NB4 (cell line): ENCODE data around the gene TLN1.

Source experiments
- MYC ChIP-seq: IDR thresholded peaks from 2 replicates; pipeline ENCODE4 v1.6.1; 2011; ENCODE audit warnings: low read depth, low read length
- POLR2A ChIP-seq: IDR thresholded peaks from 2 replicates; pipeline ENCODE4 v1.6.1; 2011; ENCODE audit warnings: mild to moderate bottlenecking; ENCODE audit not compliant: insufficient read length; ENCODE audit errors: extremely low read depth
- TF ChIP-seq, protein P1 (sequence below): IDR thresholded peaks from one replicate; pipeline ENCODE4 v1.5.1; 2012; ENCODE audit warnings: low read depth, low read length

DNA sequence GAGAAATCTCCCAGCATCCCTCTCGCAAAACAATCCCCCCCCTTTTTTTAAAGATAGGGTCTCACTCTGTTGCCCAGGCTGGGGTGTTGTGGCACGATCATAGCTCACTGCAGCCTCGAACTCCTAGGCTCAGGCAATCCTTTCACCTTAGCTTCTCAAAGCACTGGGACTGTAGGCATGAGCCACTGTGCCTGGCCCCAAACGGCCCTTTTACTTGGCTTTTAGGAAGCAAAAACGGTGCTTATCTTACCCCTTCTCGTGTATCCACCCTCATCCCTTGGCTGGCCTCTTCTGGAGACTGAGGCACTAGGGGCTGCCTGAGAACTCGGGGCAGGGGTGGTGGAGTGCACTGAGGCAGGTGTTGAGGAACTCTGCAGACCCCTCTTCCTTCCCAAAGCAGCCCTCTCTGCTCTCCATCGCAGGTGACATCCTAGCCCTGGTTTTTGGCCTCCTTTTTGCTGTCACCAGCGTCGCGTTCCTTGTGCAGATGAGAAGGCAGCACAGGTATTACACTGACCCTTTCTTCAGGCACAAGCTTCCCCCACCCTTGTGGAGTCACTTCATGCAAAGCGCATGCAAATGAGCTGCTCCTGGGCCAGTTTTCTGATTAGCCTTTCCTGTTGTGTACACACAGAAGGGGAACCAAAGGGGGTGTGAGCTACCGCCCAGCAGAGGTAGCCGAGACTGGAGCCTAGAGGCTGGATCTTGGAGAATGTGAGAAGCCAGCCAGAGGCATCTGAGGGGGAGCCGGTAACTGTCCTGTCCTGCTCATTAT is 51.5 kb downstream of the TLN1 start:
- TF ChIP-seq POLR2A (no peak), MYC (no peak)
- TF ChIP-seq, protein P1, sequence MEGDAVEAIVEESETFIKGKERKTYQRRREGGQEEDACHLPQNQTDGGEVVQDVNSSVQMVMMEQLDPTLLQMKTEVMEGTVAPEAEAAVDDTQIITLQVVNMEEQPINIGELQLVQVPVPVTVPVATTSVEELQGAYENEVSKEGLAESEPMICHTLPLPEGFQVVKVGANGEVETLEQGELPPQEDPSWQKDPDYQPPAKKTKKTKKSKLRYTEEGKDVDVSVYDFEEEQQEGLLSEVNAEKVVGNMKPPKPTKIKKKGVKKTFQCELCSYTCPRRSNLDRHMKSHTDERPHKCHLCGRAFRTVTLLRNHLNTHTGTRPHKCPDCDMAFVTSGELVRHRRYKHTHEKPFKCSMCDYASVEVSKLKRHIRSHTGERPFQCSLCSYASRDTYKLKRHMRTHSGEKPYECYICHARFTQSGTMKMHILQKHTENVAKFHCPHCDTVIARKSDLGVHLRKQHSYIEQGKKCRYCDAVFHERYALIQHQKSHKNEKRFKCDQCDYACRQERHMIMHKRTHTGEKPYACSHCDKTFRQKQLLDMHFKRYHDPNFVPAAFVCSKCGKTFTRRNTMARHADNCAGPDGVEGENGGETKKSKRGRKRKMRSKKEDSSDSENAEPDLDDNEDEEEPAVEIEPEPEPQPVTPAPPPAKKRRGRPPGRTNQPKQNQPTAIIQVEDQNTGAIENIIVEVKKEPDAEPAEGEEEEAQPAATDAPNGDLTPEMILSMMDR: no peak
